Measurements from ENCODE around the gene AK4.
A peak's percentile ranks its signal among the peaks of the same experiment; 100 is the strongest.
"Not testable (repeated sequence)": the region's sequence is repeated elsewhere in the genome, so short reads cannot be mapped to it uniquely, and the experiment has no call there.

DNA sequence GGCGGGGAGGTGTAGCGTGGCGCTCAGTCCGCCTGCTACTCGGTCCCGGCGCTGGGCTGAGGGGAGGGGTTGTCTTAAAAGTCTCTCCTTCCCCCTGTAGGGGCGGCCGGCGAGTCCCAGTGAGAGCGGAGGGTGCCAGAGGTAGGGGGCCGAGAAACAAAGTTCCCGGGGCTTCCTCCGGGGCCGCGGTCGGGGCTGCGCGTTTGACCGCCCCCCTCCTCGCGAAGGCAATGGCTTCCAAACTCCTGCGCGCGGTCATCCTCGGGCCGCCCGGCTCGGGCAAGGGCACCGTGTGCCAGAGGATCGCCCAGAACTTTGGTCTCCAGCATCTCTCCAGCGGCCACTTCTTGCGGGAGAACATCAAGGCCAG lies at the start of gene AK4:
- TF ChIP-seq POLR2A (IDR thresholded peaks at IDR 0.05; ENCODE audit: low read depth, low read length): peak; percentile 14; the same call in 1 of the 2 replicates
- TF ChIP-seq POLR2AphosphoS5 (IDR thresholded peaks at IDR 0.05; ENCODE audit: low read depth, low read length): not testable (repeated sequence)
